Stromal cell of bone marrow (primary cell): ENCODE data around the gene LHX6.

ENCODE experiments used
- DNase-seq: peaks from one replicate; pipeline ENCODE4 v3.0.0-alpha.2; 2012; ENCODE audit warnings: low read depth

The LHX6 gene

GRCh38 chr9:122228568-122229484 lies at the start of gene LHX6:
LHX6 (minus strand) TSS chr9:122228957; CDS start chr9:122228740, 217 bp downstream.
- DNase-seq: no peak

- DNase-seq: no peak
Observed at GRCh38 chr9:122277285-122277897, 48.6 kb upstream of the LHX6 start.

GRCh38 chr9:122276096-122276495 lies 47.3 kb upstream of the LHX6 start:
- no peak for DNase-seq

- DNase-seq: no peak
Observed at GRCh38 chr9:122274055-122274454, 45.3 kb upstream of the LHX6 start.

GRCh38 chr9:122268041-122268814 lies 39.5 kb upstream of the LHX6 start:
- no peak for DNase-seq

GRCh38 chr9:122265149-122265915 lies 36.6 kb upstream of the LHX6 start:
- DNase-seq: peak; percentile 7

GRCh38 chr9:122264360-122265148 lies 35.8 kb upstream of the LHX6 start, which contains the start of the genes MRRF and RBM18:
MRRF (plus strand) TSS chr9:122264882; CDS start chr9:122270892, 6,010 bp downstream.
RBM18 (minus strand) TSS chr9:122264840; CDS start chr9:122261492, 3,348 bp downstream.
- DNase-seq: peak; percentile 74

GRCh38 chr9:122263699-122264349 lies 35.1 kb upstream of the LHX6 start:
- no peak for DNase-seq

- no peak for DNase-seq
Observed at GRCh38 chr9:122262073-122262472, 33.3 kb upstream of the LHX6 start.

GRCh38 chr9:122261469-122261881 lies 32.7 kb upstream of the LHX6 start:
- peak; percentile 67 for DNase-seq

GRCh38 chr9:122258886-122259415 lies 30.2 kb upstream of the LHX6 start:
- DNase-seq: no peak

- no peak for DNase-seq
Observed at GRCh38 chr9:122256206-122256605, 27.4 kb upstream of the LHX6 start.

- no peak for DNase-seq
Observed at GRCh38 chr9:122254761-122255160, 26.0 kb upstream of the LHX6 start.

GRCh38 chr9:122252796-122253195 lies 24.0 kb upstream of the LHX6 start:
- no peak for DNase-seq

- DNase-seq: no peak
Observed at GRCh38 chr9:122251351-122251750, 22.6 kb upstream of the LHX6 start.

- DNase-seq: no peak
Observed at GRCh38 chr9:122248448-122248865, 19.7 kb upstream of the LHX6 start.

GRCh38 chr9:122246666-122247065 lies 17.9 kb upstream of the LHX6 start:
- DNase-seq: no peak

GRCh38 chr9:122244349-122244748 lies 15.6 kb upstream of the LHX6 start:
- no peak for DNase-seq

GRCh38 chr9:122239722-122240121 lies 11.0 kb upstream of the LHX6 start:
- no peak for DNase-seq

- no peak for DNase-seq
Observed at GRCh38 chr9:122236681-122237080, 7.9 kb upstream of the LHX6 start.
